Liver (tissue), 9 donors: ENCODE measurements around the gene LAD1. TPM values are rescaled to one million over a fixed set of nuclear protein-coding genes. Genes with fewer than 3 reads are reported as not detected.

ENCODE experiments used
- DNase-seq: peaks from one replicate; pipeline ENCODE4 v3.0.0-alpha.2; 2017; ENCODE audit warnings: low spot score
- H3K27ac ChIP-seq, 2 donors: one replicate each; pipeline ENCODE4 v1.7.0; 2013; ENCODE audit warnings: inconsistent platforms in 2 of 2, low read length in 2 of 2, control low read depth in 1 of 2, low read depth in 1 of 2, mild to moderate bottlenecking in 1 of 2
- H3K27me3 ChIP-seq, 4 donors: one replicate each; pipeline versions ENCODE4 v1.6.1 to v1.7.0; 2013; ENCODE audit warnings: low read length in 3 of 4, inconsistent platforms in 1 of 4, mild to moderate bottlenecking in 1 of 4, moderate library complexity in 1 of 4; ENCODE audit not compliant: control insufficient read depth in 4 of 4, insufficient read depth in 4 of 4
- H3K36me3 ChIP-seq, 4 donors: one replicate each; pipeline versions ENCODE4 v1.6.1 to v1.7.0; 2013; ENCODE audit warnings: low read length in 3 of 4, mild to moderate bottlenecking in 3 of 4, low read depth in 1 of 4, moderate library complexity in 1 of 4; ENCODE audit not compliant: control insufficient read depth in 4 of 4, insufficient read depth in 3 of 4
- H3K4me1 ChIP-seq, 4 donors: one replicate each; pipeline versions ENCODE4 v1.6.1 to v1.7.0; 2013; ENCODE audit warnings: low read length in 3 of 4, mild to moderate bottlenecking in 3 of 4, moderate library complexity in 1 of 4; ENCODE audit not compliant: control insufficient read depth in 4 of 4, insufficient read depth in 4 of 4
- H3K4me3 ChIP-seq, 3 donors: one replicate each; pipeline versions ENCODE4 v1.6.1 to v1.7.0; 2013; ENCODE audit warnings: low read length in 3 of 3, control low read depth in 1 of 3, low read depth in 1 of 3, mild to moderate bottlenecking in 1 of 3
- H3K9ac ChIP-seq, 2 donors: one replicate each; pipeline ENCODE4 v1.7.0; 2013; ENCODE audit warnings: low read length in 2 of 2, mild to moderate bottlenecking in 2 of 2, moderate library complexity in 2 of 2, control low read depth in 1 of 2, low read depth in 1 of 2
- H3K9me3 ChIP-seq, 4 donors: one replicate each; pipeline versions ENCODE4 v1.6.1 to v1.7.0; 2013; ENCODE audit warnings: low read length in 3 of 4; ENCODE audit not compliant: control insufficient read depth in 4 of 4
- ATF3 ChIP-seq: IDR thresholded peaks from 2 replicates; pipeline ENCODE4 v1.6.1; 2016; ENCODE audit warnings: antibody characterized with exemption
- CTCF ChIP-seq: fragments of 150-350 bp; IDR thresholded peaks from 2 replicates; pipeline ENCODE4 v1.5.1; 2017; ENCODE audit warnings: improper control_type of control experiment, low read depth, low read length; ENCODE audit not compliant: missing input control
- EGR1 ChIP-seq, 2 donors: IDR thresholded peaks; 2 replicates each; pipeline ENCODE4 v1.6.1; 2016 to 2018; ENCODE audit warnings: antibody characterized with exemption in 2 of 2, low read depth in 2 of 2
- FOXA1 ChIP-seq: IDR thresholded peaks from 2 replicates; pipeline ENCODE4 v1.6.1; 2016; ENCODE audit warnings: antibody characterized with exemption
- FOXA2 ChIP-seq: IDR thresholded peaks from 2 replicates; pipeline ENCODE4 v1.6.1; 2016; ENCODE audit warnings: antibody characterized with exemption
- GABPA ChIP-seq, 2 donors: IDR thresholded peaks in 1 of 2; conservative IDR thresholded peaks in 1 of 2; 2 replicates each; pipeline ENCODE4 v1.6.1; 2016; ENCODE audit warnings: antibody characterized with exemption in 2 of 2, mild to moderate bottlenecking in 1 of 2, moderate library complexity in 1 of 2
- HNF4A ChIP-seq, 2 donors: conservative IDR thresholded peaks; 2 replicates each; pipeline ENCODE4 v1.6.1; 2016; ENCODE audit warnings: antibody characterized with exemption in 2 of 2, mild to moderate bottlenecking in 2 of 2
- HNF4G ChIP-seq: IDR thresholded peaks from 2 replicates; pipeline ENCODE4 v1.6.1; 2016; ENCODE audit warnings: antibody characterized with exemption
- JUND ChIP-seq, 2 donors: IDR thresholded peaks; 2 replicates each; pipeline ENCODE4 v1.6.1; 2016; ENCODE audit warnings: antibody characterized with exemption in 2 of 2
- MAX ChIP-seq: IDR thresholded peaks from 2 replicates; pipeline ENCODE4 v1.6.1; 2016; ENCODE audit warnings: antibody characterized with exemption
- NR2F2 ChIP-seq: IDR thresholded peaks from 2 replicates; pipeline ENCODE4 v1.6.1; 2016; ENCODE audit warnings: antibody characterized with exemption
- RAD21 ChIP-seq, 2 donors: IDR thresholded peaks; 2 replicates each; pipeline ENCODE4 v1.6.1; 2016; ENCODE audit warnings: antibody characterized with exemption in 2 of 2, mild to moderate bottlenecking in 2 of 2
- REST ChIP-seq: IDR thresholded peaks from 2 replicates; pipeline ENCODE4 v1.6.1; 2016; ENCODE audit warnings: antibody characterized with exemption, mild to moderate bottlenecking
- RXRA ChIP-seq, 2 donors: IDR thresholded peaks; 2 replicates each; pipeline ENCODE4 v1.6.1; 2017 to 2018; ENCODE audit warnings: antibody characterized with exemption in 2 of 2, mild to moderate bottlenecking in 1 of 2
- SP1 ChIP-seq: IDR thresholded peaks from 2 replicates; pipeline ENCODE4 v1.6.1; 2018; ENCODE audit warnings: antibody characterized with exemption, mild to moderate bottlenecking
- TAF1 ChIP-seq: conservative IDR thresholded peaks from 2 replicates; pipeline ENCODE4 v1.6.1; 2016; ENCODE audit warnings: antibody characterized with exemption, mild to moderate bottlenecking
- YY1 ChIP-seq: IDR thresholded peaks from 2 replicates; pipeline ENCODE4 v1.6.1; 2016; ENCODE audit warnings: antibody characterized with exemption, mild to moderate bottlenecking
- ZBTB33 ChIP-seq: IDR thresholded peaks from 2 replicates; pipeline ENCODE4 v1.6.1; 2016; ENCODE audit warnings: antibody characterized with exemption
- WGBS: extraction: QIAGEN DNeasy Blood & Tissue Kit; methylation state at CpG from one replicate; pipeline ENCODE4 v1.1.7; 2013; 5-methylcytosine and 5-hydroxymethylcytosine counted together
- polyA plus RNA-seq, 2 donors: library from polyadenylated mRNA; stranded (reverse) in 1 of 2; unstranded in 1 of 2; fragments of 200-250 nt in 1 of 2; fragments of >200 nt in 1 of 2; fragmentation: Nextera tagmentation in 1 of 2; extraction: Ambion mirVana in 1 of 2; gene quantifications; one replicate each; pipeline versions ENCODE4 v1.2.1 to v1.2.3, GENCODE V29; 2013 to 2015
- total RNA-seq, 2 donors: library from RNA; depleted of rRNA; stranded (reverse); fragments of >200 nt; gene quantifications; one replicate each; pipeline ENCODE4 v1.2.3, GENCODE V29; 2014
- donor health status: healthy.
- donor health status: healthy.
- donor health status: healthy.
- donor health status: healthy.
- donor health status: healthy.

Gene LAD1
- total and polyA plus RNA-seq, 4 donors, result 3.4 to 13.7 (median 8.5) TPM

- Histone ChIP-seq H3K9me3 (no peaks in the 10 kb centered on the region), H3K27me3 (no peaks in the 10 kb centered on the region), H3K36me3 (no peaks in the 10 kb centered on the region), H3K27ac (no peak overlapping the region), H3K4me1 (no peaks in the 10 kb centered on the region), H3K9ac (no peak overlapping the region), H3K4me3 (no peak overlapping the region)
- no peak for TF ChIP-seq EGR1 (IDR thresholded peaks at IDR 0.05; ENCODE audit: low read depth in 2 of 2)
- TF ChIP-seq ATF3, result no peak
- no peak for TF ChIP-seq MAX
- TF ChIP-seq GABPA (IDR thresholded peaks at IDR 0.05 in 1 of 2, conservative IDR thresholded peaks at IDR 0.05 in 1 of 2), result no peak
- TF ChIP-seq REST, result no peak
- no peak for TF ChIP-seq FOXA2
- no peak for TF ChIP-seq ZBTB33
- no peak for TF ChIP-seq NR2F2
- no peak for TF ChIP-seq HNF4A (conservative IDR thresholded peaks at IDR 0.05)
- no peak for TF ChIP-seq RXRA (IDR thresholded peaks at IDR 0.05)
- no peak for TF ChIP-seq HNF4G
- TF ChIP-seq FOXA1, result no peak
- TF ChIP-seq YY1, result no peak
- TF ChIP-seq RAD21 (IDR thresholded peaks at IDR 0.05), result no peak
- no peak for TF ChIP-seq SP1
- TF ChIP-seq TAF1, result no peak
- no peak for TF ChIP-seq JUND (IDR thresholded peaks at IDR 0.05)
- no peak for TF ChIP-seq CTCF
- 63% methylated on average over 3 of the region's 3 CpGs for WGBS
- no peak for DNase-seq
These were observed 22.9 kb upstream of the LAD1 start for GRCh38 chr1:201422026-201422425.

GRCh38 chr1:201421041-201421440 is 21.9 kb upstream of the LAD1 start:
- Histone ChIP-seq H3K4me1 (no peaks in the 10 kb centered on the region), H3K27me3 (no peaks in the 10 kb centered on the region), H3K9ac (no peak overlapping the region), H3K9me3 (no peaks in the 10 kb centered on the region), H3K4me3 (no peak overlapping the region), H3K36me3 (no peaks in the 10 kb centered on the region), H3K27ac (no peak overlapping the region)
- WGBS, result 82% methylated on average over 8 of the region's 8 CpGs
- no peak for DNase-seq
- TF ChIP-seq NR2F2 (no peak), FOXA1 (no peak), SP1 (no peak), EGR1 (IDR thresholded peaks at IDR 0.05; ENCODE audit: low read depth in 2 of 2) (no peak), HNF4A (conservative IDR thresholded peaks at IDR 0.05) (no peak), REST (no peak), YY1 (no peak), GABPA (IDR thresholded peaks at IDR 0.05 in 1 of 2, conservative IDR thresholded peaks at IDR 0.05 in 1 of 2) (no peak), CTCF (no peak)
